GM08714 (cell line): ENCODE data around the gene EMC9.

Experiments
- H3K4me3 ChIP-seq: fragments of 200-500 bp; sonication (Bioruptor generic); 2 replicates; pipeline ENCODE4 v1.5.1; 2014; ENCODE audit warnings: mild to moderate bottlenecking, low read length, inconsistent platforms
- ZNF274 ChIP-seq: IDR thresholded peaks from 2 replicates; pipeline ENCODE4 v1.6.1; 2012; ENCODE audit warnings: mild to moderate bottlenecking, low read depth, low read length

EMC9 gene

GRCh38 chr14:24092505-24093206 is 48.7 kb downstream of the EMC9 start:
- H3K4me3 ChIP-seq = no peak overlapping the region
- no peak for TF ChIP-seq ZNF274

- no peak overlapping the region for H3K4me3 ChIP-seq
- no peak for TF ChIP-seq ZNF274
Observed at GRCh38 chr14:24092110-24092504, 49.3 kb downstream of the EMC9 start.

GRCh38 chr14:24089890-24090289 is 51.5 kb downstream of the EMC9 start:
- no peak for TF ChIP-seq ZNF274
- H3K4me3 ChIP-seq = no peak overlapping the region
